Activated naive CD8-positive, alpha-beta T cell treated with anti-CD3 and anti-CD28 coated beads, Interleukin-2, amount 50 U/mL, for 16 hours (primary cell): Measurements from ENCODE around the gene CT47B1.
"Not testable (repeated sequence)": the region's sequence is repeated elsewhere in the genome, so short reads cannot be mapped to it uniquely, and the experiment has no call there.

Experiments
- DNase-seq: peaks from one replicate; pipeline ENCODE4 v3.0.0-alpha.2; 2020; ENCODE audit warnings: low read depth, low spot score

CT47B1 gene

GRCh38 chrX:120875766-120876165 is at the start of gene CT47B1:
Gene CT47B1 (minus strand): TSS chrX:120875866. CDS start chrX:120875670, 196 bp downstream.
- DNase-seq = not testable (repeated sequence)

GRCh38 chrX:120874678-120875557 is 748 bp downstream of the CT47B1 start:
- no peak for DNase-seq

DNA sequence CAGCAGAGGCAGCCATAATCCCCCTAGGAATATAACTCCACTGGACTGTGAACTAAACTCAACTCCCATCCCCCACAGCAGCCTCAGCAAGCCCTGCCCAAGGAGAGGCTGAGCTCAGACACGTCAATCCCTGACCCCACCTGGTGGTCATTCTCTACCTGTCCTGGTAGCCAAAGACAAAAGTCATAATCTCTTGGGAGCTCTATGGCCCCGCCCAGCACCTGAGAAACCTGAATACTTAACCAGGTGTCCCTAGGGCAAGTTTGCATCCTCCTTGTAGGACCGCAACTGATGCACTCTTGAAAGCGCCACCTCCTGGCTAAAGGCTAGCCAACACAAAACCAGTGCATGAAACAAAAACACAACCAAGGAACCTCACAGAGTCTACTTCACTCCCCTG is 18.4 kb downstream of the CT47B1 start:
- DNase-seq = no peak

DNA sequence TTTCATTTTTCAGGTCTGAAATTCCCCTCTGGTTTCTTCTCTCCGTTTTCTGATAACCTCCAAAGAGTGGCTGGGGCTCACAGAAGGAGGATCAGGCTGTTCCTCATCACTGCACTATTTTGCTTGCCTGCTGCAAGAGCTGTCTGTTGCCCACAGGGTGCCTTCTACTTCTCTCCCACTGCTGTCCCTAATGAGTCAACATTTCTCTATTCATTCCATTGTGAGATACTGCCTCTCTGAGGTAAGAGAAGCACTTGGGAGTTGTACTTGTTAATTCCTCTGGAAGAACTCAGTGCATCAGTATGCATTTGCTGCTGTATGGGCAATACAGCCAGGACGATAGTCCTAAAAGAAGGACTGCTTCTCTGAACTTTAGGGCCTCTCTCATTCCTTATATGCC is 34.8 kb downstream of the CT47B1 start:
- no peak for DNase-seq

- DNase-seq = no peak
Observed at GRCh38 chrX:120839491-120839890, 36.2 kb downstream of the CT47B1 start.

GRCh38 chrX:120827213-120827612 is 48.5 kb downstream of the CT47B1 start:
- DNase-seq = not testable (repeated sequence)

GRCh38 chrX:120825146-120825545 is 50.5 kb downstream of the CT47B1 start:
- DNase-seq = no peak

GRCh38 chrX:120824021-120824420 is 51.6 kb downstream of the CT47B1 start:
- no peak for DNase-seq

GRCh38 chrX:120823556-120823955 is 52.1 kb downstream of the CT47B1 start:
- no peak for DNase-seq
